ENCODE data around the gene EIF4G3.

EIF4G3 gene

GRCh38 chr1:20900056-20900455 lies 276.6 kb downstream of the EIF4G3 start:
- TF ChIP-seq, protein P1, sequence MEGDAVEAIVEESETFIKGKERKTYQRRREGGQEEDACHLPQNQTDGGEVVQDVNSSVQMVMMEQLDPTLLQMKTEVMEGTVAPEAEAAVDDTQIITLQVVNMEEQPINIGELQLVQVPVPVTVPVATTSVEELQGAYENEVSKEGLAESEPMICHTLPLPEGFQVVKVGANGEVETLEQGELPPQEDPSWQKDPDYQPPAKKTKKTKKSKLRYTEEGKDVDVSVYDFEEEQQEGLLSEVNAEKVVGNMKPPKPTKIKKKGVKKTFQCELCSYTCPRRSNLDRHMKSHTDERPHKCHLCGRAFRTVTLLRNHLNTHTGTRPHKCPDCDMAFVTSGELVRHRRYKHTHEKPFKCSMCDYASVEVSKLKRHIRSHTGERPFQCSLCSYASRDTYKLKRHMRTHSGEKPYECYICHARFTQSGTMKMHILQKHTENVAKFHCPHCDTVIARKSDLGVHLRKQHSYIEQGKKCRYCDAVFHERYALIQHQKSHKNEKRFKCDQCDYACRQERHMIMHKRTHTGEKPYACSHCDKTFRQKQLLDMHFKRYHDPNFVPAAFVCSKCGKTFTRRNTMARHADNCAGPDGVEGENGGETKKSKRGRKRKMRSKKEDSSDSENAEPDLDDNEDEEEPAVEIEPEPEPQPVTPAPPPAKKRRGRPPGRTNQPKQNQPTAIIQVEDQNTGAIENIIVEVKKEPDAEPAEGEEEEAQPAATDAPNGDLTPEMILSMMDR (IDR thresholded peaks at IDR 0.05; ENCODE audit: borderline replicate concordance, insufficient read depth, low read depth, low read length), result no peak
- H3K4me3 ChIP-seq (ENCODE audit: low read depth, low read length), result no peak overlapping the region

DNA sequence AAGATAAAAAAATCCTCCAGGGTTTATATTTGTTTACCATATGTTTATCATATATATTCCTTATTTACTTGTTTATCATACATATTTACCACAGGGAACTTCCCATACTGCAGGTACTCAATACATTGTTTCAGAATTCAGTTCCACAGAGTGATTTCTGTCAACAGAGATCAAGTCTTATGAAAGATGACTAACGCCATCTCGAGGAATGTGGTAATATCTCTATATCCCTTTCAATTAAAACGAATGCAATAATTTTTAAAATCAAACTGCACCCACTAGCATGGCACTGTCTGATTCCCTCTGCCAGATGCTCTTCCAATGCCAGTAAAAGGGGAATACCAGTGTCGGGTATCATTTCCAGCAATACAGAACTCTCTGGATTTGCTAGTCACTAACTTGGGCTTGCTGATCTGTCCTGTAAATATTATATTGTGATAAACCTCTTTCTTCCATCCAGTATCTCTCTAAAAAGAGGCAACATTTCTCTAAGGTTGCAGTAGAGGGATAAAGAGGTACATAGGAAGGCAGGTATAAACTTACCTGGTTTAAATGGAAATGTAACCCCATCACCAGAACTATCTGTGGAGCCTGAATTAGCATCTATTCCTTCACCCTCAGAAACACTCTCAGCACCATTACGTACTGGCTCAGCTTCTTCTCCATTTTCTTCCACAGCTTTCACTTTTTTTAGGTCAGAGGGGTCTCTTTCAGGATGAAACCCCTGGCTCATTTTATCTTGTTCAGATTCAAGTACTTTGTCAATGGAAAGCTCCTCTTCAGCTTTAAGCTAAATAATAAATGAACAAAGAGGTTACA lies 277.3 kb downstream of the EIF4G3 start:
- TF ChIP-seq, protein P1 (IDR thresholded peaks at IDR 0.05; ENCODE audit: borderline replicate concordance, insufficient read depth, low read depth, low read length), result no peak
- H3K4me3 ChIP-seq (ENCODE audit: low read depth, low read length), result no peak overlapping the region

- no peak overlapping the region for H3K4me3 ChIP-seq (ENCODE audit: low read depth, low read length)
- TF ChIP-seq, protein P1 (IDR thresholded peaks at IDR 0.05; ENCODE audit: borderline replicate concordance, insufficient read depth, low read depth, low read length), result no peak
Observed at GRCh38 chr1:20896826-20897225, 279.9 kb downstream of the EIF4G3 start.

GRCh38 chr1:20893931-20894330 lies 282.8 kb downstream of the EIF4G3 start:
- TF ChIP-seq, protein P1 (IDR thresholded peaks at IDR 0.05; ENCODE audit: borderline replicate concordance, insufficient read depth, low read depth, low read length), result no peak
- H3K4me3 ChIP-seq (ENCODE audit: low read depth, low read length), result no peak overlapping the region

- no peak overlapping the region for H3K4me3 ChIP-seq (ENCODE audit: low read depth, low read length)
- TF ChIP-seq, protein P1 (IDR thresholded peaks at IDR 0.05; ENCODE audit: borderline replicate concordance, insufficient read depth, low read depth, low read length), result no peak
Observed at GRCh38 chr1:20891091-20891490, 285.6 kb downstream of the EIF4G3 start.

GRCh38 chr1:20887246-20887645 lies 289.5 kb downstream of the EIF4G3 start:
- no peak overlapping the region for H3K4me3 ChIP-seq (ENCODE audit: low read depth, low read length)
- TF ChIP-seq, protein P1 (IDR thresholded peaks at IDR 0.05; ENCODE audit: borderline replicate concordance, insufficient read depth, low read depth, low read length), result no peak

DNA sequence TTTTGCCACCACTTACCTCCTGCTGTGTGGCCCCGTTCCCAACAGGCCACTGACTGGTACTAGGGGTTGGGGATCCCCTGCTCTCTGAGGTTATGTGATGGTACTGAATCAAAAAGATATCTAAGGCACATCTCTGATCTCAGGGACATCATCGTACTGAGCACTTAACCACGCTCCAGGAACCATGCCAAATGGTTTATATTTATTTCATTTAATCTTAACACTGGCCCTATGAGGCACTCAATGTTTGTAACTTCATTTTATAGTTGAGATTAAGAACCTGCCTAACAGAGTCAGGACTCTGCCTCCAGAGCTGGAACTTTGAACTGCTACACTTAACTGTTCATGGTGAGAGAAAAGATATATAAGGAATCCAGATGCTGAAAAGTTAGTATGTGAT lies 291.6 kb downstream of the EIF4G3 start:
- H3K4me3 ChIP-seq (ENCODE audit: low read depth, low read length), result no peak overlapping the region
- TF ChIP-seq, protein P1 (IDR thresholded peaks at IDR 0.05; ENCODE audit: borderline replicate concordance, insufficient read depth, low read depth, low read length), result no peak
